ENCODE results near the gene EML1.

The EML1 gene

DNA sequence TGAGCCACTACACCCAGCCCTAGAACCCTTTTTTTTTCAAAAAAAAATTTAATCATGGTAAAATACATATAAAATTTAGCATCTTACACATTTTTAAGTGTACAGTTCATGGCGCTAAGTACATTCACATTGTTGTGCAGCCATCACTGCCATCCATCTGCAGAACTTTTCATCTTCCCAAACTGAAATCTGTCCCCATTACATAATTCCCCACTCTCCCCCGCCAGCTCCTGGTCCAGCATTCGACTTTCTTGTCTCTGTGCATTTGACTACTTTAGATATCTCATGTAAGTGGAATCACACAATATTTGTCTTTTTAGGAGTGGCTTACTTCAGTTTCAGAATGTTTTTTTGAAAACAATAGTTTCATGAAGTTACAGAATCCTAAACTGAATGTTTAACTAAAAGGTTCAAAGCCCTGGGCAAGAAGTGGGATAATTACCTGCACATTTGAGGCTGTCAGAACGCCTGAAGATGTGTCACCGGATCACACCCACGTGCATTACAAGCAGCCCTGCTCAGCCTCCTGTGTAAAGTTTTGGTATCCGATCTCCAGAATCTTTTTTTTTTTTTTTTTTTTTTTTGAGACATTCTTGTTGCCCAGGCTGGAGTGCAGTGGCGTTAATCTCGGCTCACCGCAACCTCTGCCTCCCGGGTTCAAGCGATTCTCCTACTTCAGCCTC lies 12.7 kb downstream of the EML1 start:
- DNase-seq (ENCODE audit: low read depth): no peak

GRCh38 chr14:99806836-99807235 lies 13.6 kb downstream of the EML1 start:
- DNase-seq (ENCODE audit: low read depth): no peak

DNA sequence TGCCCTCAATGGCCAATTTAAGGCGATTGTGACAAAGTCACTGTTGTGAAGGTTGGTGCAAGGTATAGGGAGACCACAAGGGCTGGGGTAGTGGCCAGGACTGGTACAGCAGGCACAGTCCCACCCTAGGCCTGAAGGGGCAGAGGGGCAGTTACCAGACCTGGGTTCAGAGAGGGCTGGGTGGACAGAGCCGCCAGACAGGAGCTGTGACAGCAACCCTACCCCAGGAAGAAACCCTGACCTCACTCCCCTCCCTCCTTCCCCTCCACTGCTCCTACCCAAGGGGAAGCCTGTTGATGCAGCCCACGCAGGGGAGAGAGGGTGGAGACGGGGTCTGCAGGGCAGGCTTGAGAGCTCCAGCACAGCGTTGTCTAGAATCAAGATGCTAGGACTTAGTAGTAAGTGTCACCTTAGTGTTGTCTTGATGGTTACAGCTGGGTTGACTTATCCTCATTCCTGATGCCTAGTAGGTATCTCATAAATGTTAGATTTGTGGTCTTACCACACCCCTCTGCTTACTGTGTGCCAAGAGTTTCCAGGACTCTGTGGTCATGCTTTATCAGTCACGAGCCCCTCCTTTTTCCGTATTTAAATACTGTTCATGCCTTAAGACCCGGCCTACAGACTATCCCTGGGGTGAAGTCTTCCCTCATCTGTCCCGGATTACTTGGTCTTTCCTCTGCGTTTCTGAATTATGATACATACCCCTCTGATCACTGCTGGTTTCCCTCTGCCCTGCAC lies 14.4 kb downstream of the EML1 start:
- DNase-seq (ENCODE audit: low read depth): peak; percentile 66

- peak; percentile 53 for DNase-seq (ENCODE audit: low read depth)
Observed at GRCh38 chr14:99808154-99808505, 14.9 kb downstream of the EML1 start.

- peak; percentile 16 for DNase-seq (ENCODE audit: low read depth)
Observed at GRCh38 chr14:99808515-99808914, 15.3 kb downstream of the EML1 start.

DNA sequence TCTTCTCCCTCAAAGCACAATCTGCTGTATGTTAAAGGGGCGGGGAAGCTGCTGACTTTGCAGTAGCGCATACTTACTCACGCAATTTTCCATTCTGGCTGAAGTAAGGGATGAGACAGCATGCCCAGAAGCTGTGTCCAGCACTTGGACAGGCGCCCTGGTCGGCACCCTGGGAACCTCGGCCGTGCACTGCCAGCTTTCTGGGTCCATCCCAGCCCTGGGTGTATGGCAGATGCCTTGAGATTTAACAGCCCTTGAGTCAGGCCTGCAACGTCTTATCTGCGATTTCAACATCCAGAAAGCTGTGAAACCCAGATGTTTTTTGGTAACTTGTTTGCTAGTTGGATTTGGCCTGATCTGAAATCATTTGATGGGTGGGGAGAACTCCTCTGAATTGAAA lies 16.1 kb downstream of the EML1 start:
- DNase-seq (ENCODE audit: low read depth): peak; percentile 90

- no peak for DNase-seq (ENCODE audit: low read depth)
Observed at GRCh38 chr14:99809859-99810558, 16.8 kb downstream of the EML1 start.

DNA sequence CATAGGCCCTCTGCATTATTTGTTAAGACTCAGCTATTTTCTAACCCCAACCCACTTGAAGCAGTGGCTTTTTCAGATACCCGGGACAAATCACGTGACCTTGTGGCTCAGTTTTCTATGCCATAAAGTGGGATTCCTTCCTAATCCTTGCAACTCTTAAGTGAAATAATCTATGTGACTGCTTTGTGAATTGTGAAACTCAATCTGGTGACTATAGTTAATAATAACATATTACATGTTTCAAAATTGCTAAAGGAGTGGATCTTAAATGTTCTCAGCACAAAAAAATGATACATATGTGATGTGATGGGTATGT lies 17.3 kb downstream of the EML1 start:
- DNase-seq (ENCODE audit: low read depth): no peak

- DNase-seq (ENCODE audit: low read depth): no peak
Observed at GRCh38 chr14:99812096-99812750, 19.0 kb downstream of the EML1 start.

DNA sequence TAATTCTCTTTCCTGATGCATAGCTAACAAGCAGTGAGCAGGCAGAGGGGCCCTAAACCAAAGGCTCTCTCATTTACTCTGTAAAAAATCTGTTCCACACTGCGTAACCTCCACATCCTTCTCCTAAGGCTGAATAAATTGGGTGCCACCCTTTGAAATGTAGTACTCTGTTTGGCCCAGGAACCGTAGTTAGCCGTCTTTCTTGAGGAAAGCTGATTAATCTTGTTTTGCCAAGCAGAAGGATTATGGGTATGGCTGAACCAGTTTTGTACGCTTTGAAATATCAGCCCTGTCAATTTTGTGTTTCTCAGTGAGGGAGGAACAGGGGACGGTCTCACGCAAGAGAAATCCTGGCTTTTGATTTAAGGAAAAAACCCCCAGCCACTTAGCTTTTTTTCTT lies 19.7 kb downstream of the EML1 start:
- DNase-seq (ENCODE audit: low read depth): no peak

DNA sequence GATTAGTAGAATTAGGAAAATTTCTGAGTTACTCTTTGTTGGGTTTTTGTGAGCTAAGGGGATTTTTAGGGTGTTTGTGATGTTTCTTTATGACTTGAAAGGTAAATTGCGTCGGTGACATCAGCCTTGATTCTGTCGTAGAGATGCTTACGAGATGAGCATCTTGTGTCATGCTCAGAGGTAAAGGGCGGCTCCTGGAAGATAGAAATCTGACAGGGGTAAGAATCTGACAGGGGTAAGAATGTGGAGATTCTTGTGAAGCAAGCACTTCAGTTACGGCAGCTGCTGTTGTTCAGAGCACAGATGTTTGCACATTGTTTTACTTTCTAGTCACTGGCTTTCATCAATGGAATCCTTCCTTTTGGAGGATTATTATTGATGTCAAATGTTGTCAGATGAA lies 22.5 kb downstream of the EML1 start:
- no peak for DNase-seq (ENCODE audit: low read depth)

DNA sequence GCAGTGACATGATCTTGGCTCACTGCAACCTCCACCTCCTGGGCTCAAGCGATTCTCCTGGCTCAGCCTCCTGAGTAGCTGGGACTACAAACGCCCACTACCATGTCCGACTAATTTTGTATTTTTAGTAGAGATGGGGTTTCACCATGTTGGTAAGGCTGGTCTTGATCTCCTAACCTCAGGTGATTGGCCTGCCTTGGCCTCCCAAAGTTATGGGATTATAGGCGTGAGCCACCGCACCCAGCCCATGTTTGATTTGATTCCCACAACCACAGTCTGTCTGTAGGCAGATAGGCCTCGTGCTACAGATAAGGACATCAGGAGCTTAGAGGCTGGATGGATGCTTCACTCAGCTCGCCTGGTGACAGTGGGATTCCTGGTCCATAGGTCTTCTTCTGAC lies 23.0 kb downstream of the EML1 start:
- DNase-seq (ENCODE audit: low read depth): no peak

GRCh38 chr14:99816642-99817041 lies 23.4 kb downstream of the EML1 start:
- no peak for DNase-seq (ENCODE audit: low read depth)

DNA sequence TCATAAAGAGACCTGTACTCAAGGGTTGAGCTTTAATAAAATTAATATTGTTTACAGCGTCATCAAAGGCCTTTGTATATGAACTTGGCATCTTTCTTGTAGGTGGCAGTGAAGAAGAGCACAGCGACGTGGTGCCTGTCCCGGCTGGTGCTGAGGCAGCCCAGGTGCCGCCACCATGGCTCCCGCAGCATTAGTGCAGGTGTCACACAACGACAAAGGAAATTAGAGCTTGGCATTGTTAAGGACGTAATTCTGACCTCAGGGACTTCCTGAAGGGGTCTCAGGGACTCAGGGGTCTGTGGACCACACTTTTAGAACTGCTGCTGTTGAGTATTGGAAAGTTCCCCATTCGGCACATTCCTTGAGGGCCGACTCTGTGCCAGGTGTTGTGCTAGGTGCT lies 24.1 kb downstream of the EML1 start:
- DNase-seq (ENCODE audit: low read depth): no peak

GRCh38 chr14:99818503-99819036 lies 25.4 kb downstream of the EML1 start:
- DNase-seq (ENCODE audit: low read depth): no peak

DNA sequence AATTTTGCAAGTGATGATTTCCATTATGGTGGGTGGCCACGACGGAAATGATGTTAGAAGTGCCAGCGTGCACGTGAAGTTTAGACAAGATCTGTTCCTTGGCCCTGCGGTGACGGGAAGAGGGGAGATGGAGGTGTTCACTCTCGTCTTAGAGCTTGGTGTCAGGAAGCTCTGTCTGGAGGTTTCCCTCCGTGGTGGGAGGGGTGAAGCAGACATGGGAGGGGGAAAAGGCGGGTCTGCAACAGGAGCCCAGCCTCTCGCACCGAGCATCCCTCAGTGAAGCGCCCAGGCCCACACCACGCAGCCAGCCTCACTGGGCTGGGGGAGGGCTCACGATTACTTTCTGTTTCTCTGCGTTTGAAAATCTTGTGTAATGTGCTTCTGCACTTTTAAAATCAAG lies 26.3 kb downstream of the EML1 start:
- DNase-seq (ENCODE audit: low read depth): no peak

DNA sequence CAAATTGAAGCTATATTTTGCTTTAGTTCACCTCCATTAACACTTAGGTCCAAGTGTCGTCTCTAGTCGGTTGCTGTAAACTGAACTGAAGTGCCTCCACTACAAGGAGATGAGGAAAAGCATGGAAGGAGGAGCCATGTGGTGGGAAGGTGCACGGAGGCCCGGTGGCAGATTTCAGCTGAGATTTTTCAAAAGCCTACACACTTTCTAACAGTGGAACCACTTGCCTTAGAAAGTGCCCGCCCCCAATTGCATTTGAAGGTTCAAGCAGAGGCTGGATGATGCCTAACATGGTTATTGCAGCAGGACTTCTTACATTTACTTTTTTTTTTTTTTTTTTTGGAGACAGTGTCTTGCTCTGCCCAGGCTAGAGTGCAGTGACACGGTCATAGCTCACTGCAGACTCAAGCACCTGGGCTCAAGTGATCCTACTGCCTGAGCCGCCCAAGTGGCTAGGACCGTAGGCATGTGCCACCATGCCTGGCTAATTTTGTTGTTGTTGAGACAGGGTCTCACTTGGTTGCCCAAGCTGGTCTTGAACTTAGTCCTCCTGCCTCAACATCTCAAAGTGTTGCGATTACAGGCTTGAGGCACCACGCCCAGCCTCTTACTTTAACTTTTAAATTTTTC lies 27.6 kb downstream of the EML1 start:
- DNase-seq (ENCODE audit: low read depth): no peak

DNA sequence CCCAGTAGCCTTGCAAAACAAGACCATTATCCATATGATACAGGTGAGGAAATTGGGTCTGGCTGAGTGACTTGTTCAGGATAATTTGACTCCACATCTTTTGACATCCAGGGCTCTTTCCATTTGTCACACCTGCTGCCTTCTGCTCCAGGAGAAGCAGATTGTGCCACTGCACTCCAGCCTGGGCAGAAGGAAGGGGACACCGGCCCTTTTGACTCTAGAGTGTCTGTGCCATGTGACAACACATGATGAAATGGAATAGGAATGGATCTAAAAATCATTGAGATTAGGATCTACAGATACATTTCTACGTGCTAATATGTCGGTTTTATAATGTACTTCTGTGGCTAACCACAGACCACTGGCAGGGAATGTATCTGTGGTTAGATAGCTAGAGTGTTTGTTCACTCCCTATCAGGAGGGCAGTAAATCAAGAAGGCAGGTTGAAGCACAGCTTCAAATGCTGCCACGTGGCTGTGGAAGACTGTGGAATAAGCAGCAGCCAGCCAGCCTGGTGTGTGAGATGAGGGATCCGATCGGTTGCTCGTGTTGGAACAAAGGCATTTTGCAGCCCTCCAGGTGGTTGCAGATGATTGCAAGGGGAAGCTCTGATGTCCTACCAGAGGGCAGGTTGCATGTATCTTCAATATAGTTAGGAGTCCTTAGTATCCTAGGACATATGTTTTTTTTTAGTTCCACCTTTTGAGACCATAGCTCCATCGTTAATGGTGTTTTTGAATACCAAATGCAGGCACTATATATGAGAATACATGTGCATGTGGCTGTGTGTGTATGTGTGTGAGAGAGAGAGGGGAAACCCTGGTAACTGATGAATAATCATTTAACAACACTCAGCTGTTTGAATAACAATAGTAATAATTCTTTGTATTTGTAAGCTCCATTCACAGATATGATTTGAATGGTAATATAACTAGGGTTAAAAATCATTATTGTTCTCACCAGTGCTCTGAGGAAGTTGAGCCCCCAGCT lies 28.6 kb downstream of the EML1 start:
- DNase-seq (ENCODE audit: low read depth): peak; percentile 97

GRCh38 chr14:99822800-99823455 lies 29.7 kb downstream of the EML1 start:
- no peak for DNase-seq (ENCODE audit: low read depth)

- no peak for DNase-seq (ENCODE audit: low read depth)
Observed at GRCh38 chr14:99824776-99825175, 31.6 kb downstream of the EML1 start.
